Measurements from ENCODE around the gene SH3RF1.

Gene SH3RF1

GRCh38 chr4:169139021-169139420, 131.7 kb downstream of the SH3RF1 start:
- DNase-seq = no peak

- DNase-seq = no peak
These were observed 133.2 kb downstream of the SH3RF1 start for GRCh38 chr4:169137558-169137920.

- DNase-seq = no peak
These were observed 133.8 kb downstream of the SH3RF1 start for GRCh38 chr4:169136796-169137557.

DNA sequence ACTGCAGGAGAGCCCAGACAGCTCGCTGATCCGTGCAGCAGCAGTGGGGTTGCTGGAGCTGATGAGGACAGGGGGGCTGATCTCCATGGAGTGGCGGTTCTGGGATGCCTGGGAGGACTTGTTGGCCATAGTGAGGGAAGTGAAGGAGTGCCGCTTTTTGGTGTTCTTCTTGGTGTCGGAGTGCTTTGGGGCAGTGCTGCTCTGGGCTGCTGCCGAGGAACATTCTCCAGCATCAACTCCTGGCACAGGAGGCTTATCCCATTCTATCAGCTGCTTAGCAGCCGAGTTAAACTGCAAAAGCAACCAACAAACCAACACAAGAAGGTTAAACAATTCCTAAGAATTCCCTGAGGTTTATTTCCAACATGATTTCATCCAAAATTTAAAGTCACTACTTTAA, 134.4 kb downstream of the SH3RF1 start:
- peak in 1 of 56 donors; percentile 5 for DNase-seq

- DNase-seq = no peak
These were observed 135.0 kb downstream of the SH3RF1 start for GRCh38 chr4:169135776-169136175.

- DNase-seq = peak in 1 of 56 donors; percentile 1
These were observed 136.8 kb downstream of the SH3RF1 start for GRCh38 chr4:169133932-169134331.

GRCh38 chr4:169132561-169133305, 138.0 kb downstream of the SH3RF1 start:
- no peak for DNase-seq

- no peak for DNase-seq
These were observed 139.1 kb downstream of the SH3RF1 start for GRCh38 chr4:169131556-169132208.

GRCh38 chr4:169128902-169129301, 141.9 kb downstream of the SH3RF1 start:
- no peak for DNase-seq

- DNase-seq = no peak
These were observed 143.4 kb downstream of the SH3RF1 start for GRCh38 chr4:169127314-169127713.

- DNase-seq = no peak
These were observed 146.1 kb downstream of the SH3RF1 start for GRCh38 chr4:169124661-169125060.

DNA sequence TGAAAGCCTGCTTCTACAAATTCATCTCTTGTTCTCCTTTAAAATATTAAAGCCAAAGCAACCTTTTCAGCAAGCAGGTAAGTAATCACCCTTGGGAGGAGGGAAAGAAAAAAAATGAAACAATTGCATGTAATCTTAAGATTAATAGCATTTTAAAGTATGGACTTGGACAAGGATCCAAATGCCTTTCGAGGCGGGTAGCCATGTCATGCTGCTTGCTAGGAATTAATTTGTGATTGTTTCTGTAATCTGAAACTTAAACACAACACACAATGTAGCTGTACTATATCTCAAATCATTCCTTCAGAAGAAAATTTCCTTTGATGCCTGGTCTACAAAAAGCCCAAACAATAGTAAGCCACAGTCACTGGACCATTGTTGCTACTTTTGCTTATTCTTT, 148.3 kb downstream of the SH3RF1 start:
- DNase-seq = no peak

GRCh38 chr4:169121861-169122382, 148.8 kb downstream of the SH3RF1 start:
- peak in 1 of 56 donors; percentile 18 for DNase-seq

DNA sequence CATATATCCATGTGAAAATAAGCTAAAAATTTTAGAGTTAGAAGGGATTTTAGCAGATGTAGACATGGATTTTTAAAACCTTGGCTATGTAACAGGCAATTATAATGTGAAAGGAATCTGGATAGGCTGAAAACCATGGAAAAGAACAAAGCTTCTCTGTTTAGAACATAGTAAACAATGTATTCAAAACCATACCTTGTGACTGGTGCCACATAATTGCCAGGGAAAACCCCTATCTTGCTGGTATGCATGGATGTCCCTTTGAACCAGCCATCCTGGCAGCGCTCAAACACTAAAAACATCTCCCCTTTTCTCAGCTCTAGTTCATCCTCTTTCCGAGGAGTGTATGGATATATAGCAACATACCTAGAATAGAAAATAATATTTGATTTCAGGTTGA, 150.1 kb downstream of the SH3RF1 start:
- no peak for DNase-seq

DNA sequence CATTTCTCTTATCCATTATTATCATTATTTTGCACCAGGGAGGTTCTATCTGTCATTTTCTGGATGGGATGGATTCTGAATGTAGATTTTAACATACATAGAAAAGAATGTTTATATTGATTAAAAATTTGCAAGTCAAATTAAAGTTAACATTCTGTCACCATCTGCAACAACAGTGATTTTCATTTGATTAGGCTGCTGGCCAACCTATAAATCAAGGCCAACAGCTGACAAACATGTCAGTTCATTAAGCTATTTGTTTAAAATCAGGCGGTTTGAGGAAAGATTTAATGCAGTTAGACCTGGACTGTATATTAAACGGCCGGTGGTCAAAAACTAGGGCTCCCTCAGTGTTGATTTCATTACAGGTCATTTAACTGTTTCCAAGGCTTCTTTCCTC, 151.2 kb downstream of the SH3RF1 start:
- DNase-seq = no peak

DNA sequence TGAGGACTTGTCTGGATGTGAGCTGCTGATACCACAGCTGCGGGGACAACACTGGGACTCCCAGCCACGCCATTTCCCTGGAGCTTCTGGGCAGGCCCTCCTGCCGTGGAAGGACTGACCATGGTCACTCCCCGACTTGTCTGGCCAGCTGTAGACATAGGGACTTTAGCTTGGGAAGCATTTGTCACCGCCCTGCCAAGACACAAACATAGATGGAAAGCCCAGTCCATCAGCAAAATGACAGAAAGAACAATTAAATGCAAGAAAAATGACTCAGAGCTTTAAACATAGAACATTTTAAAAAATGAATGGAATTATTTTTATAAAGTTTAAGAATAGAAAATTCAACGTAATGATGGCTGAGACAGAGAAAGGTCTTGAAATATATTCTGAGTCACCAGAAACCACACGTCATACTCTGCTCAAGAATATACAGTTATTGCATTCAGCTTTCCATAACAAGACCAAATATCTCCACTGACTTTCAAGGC, 153.1 kb downstream of the SH3RF1 start:
- peak in 2 of 56 donors; percentile 4 to 20 for DNase-seq

DNA sequence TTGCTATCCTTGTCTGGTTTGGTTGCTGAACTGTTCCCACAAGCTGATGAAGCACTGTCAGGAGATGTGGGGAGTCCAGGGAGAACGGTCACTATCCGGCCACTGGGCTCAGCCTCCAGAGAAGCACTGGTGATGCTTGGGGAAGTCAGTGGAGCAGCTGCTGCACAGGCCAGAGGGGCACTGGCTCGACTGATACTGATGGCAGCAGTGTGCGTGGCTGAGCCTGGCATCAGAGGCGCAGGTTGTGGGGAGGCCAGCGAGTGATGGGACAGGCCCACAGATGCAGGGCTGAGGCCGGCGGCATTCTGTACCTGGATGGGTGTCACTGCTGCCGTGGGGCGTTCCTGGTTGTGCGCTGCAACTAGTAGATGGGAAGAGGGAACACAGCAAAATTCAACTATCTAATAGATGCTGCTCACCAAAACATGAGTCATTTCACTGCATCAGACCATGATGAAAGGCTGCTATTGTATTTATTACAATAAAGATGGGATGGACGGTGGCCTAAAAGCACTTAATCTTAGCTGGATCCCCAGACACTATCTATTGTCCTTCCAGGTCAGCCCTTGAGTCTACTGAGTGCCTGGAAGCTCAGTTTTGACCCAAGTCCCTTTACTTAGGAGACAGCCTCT, 154.4 kb downstream of the SH3RF1 start:
- peak in 39 of 56 donors; percentile 5 to 59 (median 35) for DNase-seq

DNA sequence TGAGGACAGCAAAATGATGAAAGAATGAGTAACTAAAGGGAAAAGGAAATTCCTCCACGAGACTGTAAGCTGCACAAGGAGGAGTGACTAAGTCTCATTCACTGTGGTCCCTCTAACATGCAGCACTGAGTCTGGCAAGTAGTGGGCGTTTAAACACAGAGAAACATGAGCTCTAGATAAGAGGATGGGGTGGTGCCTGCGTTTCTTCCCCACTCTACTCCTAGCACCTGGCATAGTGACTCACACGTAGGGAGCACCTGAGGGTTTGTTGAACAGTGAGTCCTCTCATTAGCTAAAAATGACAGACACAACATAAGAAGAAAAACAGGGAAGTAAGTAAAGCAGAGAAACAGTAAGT, 154.9 kb downstream of the SH3RF1 start:
- DNase-seq = peak in 33 of 56 donors; percentile 3 to 81 (median 43)

DNA sequence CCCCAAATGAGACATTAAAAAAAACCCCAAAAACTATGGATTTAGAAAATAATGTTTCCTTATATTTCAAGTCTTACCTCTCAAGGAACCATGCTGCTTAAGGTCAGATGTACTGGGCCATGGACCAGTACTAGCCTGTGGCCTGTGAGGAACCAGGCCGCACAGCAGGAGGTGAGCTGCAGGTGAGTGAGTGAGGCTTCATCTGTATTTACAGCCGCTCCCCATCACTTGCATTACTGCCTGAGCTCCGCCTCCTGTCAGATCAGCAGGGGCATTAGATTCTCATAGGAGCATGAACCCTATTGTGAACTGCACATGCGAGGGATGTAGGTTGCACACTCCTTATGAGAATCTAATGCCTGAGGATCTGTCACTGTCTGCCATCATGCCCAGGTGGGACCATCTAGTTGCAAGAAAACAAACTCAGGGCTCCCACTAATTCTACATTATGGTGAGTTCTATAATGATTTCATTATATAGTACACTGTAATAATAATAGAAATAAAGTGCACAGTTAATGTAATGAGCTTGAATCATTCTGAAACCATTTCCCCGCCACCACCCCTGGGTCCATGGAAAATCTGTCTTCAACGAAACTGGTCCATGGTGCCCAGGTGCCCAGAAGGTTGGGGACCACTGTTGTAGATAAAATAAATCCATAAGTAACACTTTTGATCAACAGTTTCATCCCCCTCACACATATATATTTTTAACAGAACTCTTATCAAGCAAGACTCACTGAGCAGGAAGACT, 155.4 kb downstream of the SH3RF1 start:
- no peak for DNase-seq

GRCh38 chr4:169114341-169114974, 156.3 kb downstream of the SH3RF1 start:
- DNase-seq = no peak

All from nucleus accumbens (tissue), 56 donors.